Cardiac muscle cell (in vitro differentiated cells and primary cell): Measurements from ENCODE around the gene YPEL4. TPM values are rescaled to one million over a fixed set of nuclear protein-coding genes. Genes with fewer than 3 reads are reported as not detected.

Source experiments
- DNase-seq, 2 donors: peaks; one replicate each; pipeline versions ENCODE4 v3.0.0 to v3.0.0-alpha.2; 2010 to 2017; ENCODE audit warnings: low read depth in 1 of 2, low spot score in 1 of 2
- H3K27ac ChIP-seq: fragments of 200-600 bp; sonication (generic); 2 replicates; pipeline ENCODE4 v1.5.1; 2016
- H3K27me3 ChIP-seq: fragments of 200-600 bp; sonication (generic); 2 replicates; pipeline ENCODE4 v1.6.0; 2016; ENCODE audit warnings: control low read depth
- H3K36me3 ChIP-seq: fragments of 200-600 bp; sonication (generic); 2 replicates; pipeline ENCODE4 v1.5.1; 2016; ENCODE audit warnings: control low read depth
- H3K4me1 ChIP-seq: fragments of 200-600 bp; sonication (generic); 2 replicates; pipeline ENCODE4 v1.8.1; 2017; ENCODE audit warnings: low read depth, mild to moderate bottlenecking, mixed run types
- H3K4me3 ChIP-seq: fragments of 200-600 bp; sonication (generic); 2 replicates; pipeline ENCODE4 v1.5.1; 2016; ENCODE audit warnings: mild to moderate bottlenecking
- H3K9me3 ChIP-seq: fragments of 200-600 bp; sonication (generic); 2 replicates; pipeline ENCODE4 v1.5.1; 2017; ENCODE audit warnings: low read depth, mild to moderate bottlenecking, control low read depth
- polyA plus RNA-seq: library from polyadenylated mRNA; unstranded; fragments of >200 nt; fragmentation: Nextera tagmentation; extraction: Ambion mirVana; gene quantifications from 2 replicates; pipeline ENCODE4 v1.2.1, GENCODE V29; 2016
- total RNA-seq: library from RNA; depleted of rRNA; stranded (reverse); fragments of >200 nt; gene quantifications from 2 replicates; pipeline ENCODE4 v1.2.3, GENCODE V29; 2016
- TF ChIP-seq, protein P1 (sequence below): IDR thresholded peaks from 2 replicates; pipeline ENCODE4 v1.5.1; 2012; ENCODE audit warnings: low read depth, mild to moderate bottlenecking, low read length

YPEL4 gene
- total and polyA plus RNA-seq, 2 experiments from 2014 or later = 1.1 to 1.3 TPM

GRCh38 chr11:57615308-57615707 is 34.4 kb downstream of the YPEL4 start:
- TF ChIP-seq, protein P1, sequence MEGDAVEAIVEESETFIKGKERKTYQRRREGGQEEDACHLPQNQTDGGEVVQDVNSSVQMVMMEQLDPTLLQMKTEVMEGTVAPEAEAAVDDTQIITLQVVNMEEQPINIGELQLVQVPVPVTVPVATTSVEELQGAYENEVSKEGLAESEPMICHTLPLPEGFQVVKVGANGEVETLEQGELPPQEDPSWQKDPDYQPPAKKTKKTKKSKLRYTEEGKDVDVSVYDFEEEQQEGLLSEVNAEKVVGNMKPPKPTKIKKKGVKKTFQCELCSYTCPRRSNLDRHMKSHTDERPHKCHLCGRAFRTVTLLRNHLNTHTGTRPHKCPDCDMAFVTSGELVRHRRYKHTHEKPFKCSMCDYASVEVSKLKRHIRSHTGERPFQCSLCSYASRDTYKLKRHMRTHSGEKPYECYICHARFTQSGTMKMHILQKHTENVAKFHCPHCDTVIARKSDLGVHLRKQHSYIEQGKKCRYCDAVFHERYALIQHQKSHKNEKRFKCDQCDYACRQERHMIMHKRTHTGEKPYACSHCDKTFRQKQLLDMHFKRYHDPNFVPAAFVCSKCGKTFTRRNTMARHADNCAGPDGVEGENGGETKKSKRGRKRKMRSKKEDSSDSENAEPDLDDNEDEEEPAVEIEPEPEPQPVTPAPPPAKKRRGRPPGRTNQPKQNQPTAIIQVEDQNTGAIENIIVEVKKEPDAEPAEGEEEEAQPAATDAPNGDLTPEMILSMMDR = no peak
- H3K4me1 ChIP-seq = no peaks in the 10 kb centered on the region
- H3K36me3 ChIP-seq = peaks cover 2% of the 10 kb centered on the region
- DNase-seq = no peak
- H3K27ac ChIP-seq = no peak overlapping the region
- H3K9me3 ChIP-seq = no peaks in the 10 kb centered on the region
- H3K27me3 ChIP-seq = no peaks in the 10 kb centered on the region
- no peak overlapping the region for H3K4me3 ChIP-seq

GRCh38 chr11:57614234-57614772 is 35.4 kb downstream of the YPEL4 start:
- DNase-seq = no peak
- H3K27me3 ChIP-seq = no peaks in the 10 kb centered on the region
- H3K4me3 ChIP-seq = no peak overlapping the region
- H3K27ac ChIP-seq = no peak overlapping the region
- no peaks in the 10 kb centered on the region for H3K9me3 ChIP-seq
- H3K4me1 ChIP-seq = no peaks in the 10 kb centered on the region
- H3K36me3 ChIP-seq = peaks cover 2% of the 10 kb centered on the region
- TF ChIP-seq, protein P1 = no peak

GRCh38 chr11:57610170-57610569 is 39.5 kb downstream of the YPEL4 start:
- no peak for DNase-seq
- no peak overlapping the region for H3K4me3 ChIP-seq
- H3K27me3 ChIP-seq = no peaks in the 10 kb centered on the region

DNA sequence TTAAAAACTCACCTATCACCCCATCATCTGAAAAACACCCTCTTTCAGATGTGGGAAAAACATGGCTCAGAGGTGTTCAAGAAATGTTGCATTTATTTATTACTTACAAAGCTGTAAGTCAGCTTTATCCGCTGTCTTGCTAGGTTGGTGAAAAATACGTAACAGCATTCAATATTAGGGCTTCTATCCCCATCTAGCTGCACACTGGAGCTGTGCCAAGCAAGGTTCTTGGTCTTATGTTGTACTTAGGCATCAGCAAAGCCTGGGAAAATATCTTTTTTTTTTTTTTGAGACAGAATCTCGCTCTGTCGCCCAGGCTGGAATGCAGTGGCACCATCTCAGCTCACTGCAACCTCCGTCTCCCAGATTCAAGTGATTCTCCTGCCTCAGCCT is 44.7 kb downstream of the YPEL4 start:
- no peaks in the 10 kb centered on the region for H3K36me3 ChIP-seq
- no peak overlapping the region for H3K27ac ChIP-seq
- TF ChIP-seq, protein P1 = no peak
- H3K27me3 ChIP-seq = no peaks in the 10 kb centered on the region
- no peak for DNase-seq
- H3K4me3 ChIP-seq = no peak overlapping the region
- no peaks in the 10 kb centered on the region for H3K9me3 ChIP-seq
- no peaks in the 10 kb centered on the region for H3K4me1 ChIP-seq

More at GRCh38 chr11:57610170-57610569, 39.5 kb downstream of the YPEL4 start:
- TF ChIP-seq, protein P1 = no peak
- no peak overlapping the region for H3K27ac ChIP-seq
- H3K9me3 ChIP-seq = no peaks in the 10 kb centered on the region
- no peaks in the 10 kb centered on the region for H3K4me1 ChIP-seq
- peaks cover 2% of the 10 kb centered on the region for H3K36me3 ChIP-seq

- no peak for DNase-seq
- no peaks in the 10 kb centered on the region for H3K9me3 ChIP-seq
- TF ChIP-seq, protein P1 = no peak
- no peaks in the 10 kb centered on the region for H3K36me3 ChIP-seq
- H3K27me3 ChIP-seq = no peaks in the 10 kb centered on the region
- H3K4me1 ChIP-seq = no peaks in the 10 kb centered on the region
- H3K4me3 ChIP-seq = no peak overlapping the region
- H3K27ac ChIP-seq = no peak overlapping the region
Observed at GRCh38 chr11:57604296-57605027, 45.2 kb downstream of the YPEL4 start.
